ENCODE data around the gene KIFAP3. TPM values are rescaled to one million over a fixed set of nuclear protein-coding genes. Genes with fewer than 3 reads are reported as not detected.
"Not testable (repeated sequence)": the region's sequence is repeated elsewhere in the genome, so short reads cannot be mapped to it uniquely, and the experiment has no call there.

Gene KIFAP3
- polyA plus RNA-seq, result 5.5 TPM

DNA sequence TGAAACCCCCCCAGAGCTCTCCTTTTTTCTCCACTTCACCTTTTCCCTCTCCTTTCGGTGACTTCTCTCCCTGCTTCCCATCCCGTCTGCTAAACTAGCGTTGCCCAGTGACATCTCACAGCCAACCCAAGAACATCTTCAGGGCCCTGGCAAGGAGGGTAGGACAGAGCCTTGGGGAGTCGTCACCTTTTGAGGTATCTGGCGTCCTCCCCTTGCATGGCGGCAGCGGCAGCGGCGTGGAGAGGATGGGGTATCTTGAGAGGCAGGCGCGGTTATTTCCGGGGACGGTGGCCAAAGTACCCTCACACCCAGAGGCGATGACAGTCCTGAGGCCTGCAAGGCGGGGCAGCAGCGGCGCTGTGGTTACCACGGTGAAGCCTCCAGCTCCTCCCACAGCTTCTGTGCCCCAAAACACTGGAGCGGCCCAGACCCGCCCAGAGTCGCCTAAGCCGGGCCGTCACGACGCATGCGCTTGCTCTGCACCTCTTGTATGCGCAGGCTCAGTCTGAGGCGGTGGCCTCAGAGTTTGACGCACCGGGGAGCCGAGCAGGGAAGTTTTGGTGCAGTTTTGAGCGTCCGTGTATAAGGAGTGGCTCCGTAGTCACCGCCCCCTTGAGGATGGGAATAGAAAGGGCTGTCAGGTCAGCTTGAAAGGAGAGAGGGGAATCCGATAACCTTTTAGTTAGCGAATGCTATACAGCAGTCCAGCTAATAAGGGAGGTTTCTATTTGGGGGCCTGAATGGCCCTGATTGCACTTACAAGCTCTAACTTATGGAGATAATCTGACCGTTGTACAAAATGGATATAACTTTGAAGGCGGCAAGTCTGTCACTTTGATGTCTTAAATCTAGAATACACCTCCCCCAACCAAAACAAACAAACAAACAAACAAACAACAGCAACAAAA lies at the start of gene KIFAP3:
TSS of gene KIFAP3 (minus strand) at position 446 of the 908 bp plus-strand sequence. CDS start at position 218, 228 bp downstream.
- H3K4me3 Mint-ChIP-seq, result peak within 1 kb of the TSS; percentile 67 to 96 (median 92)
- H3K36me3 Mint-ChIP-seq, result peaks cover 10% of the 10 kb centered on the region
- H3K9me3 Mint-ChIP-seq, result peaks cover 4 to 12% (median 4%) of the 10 kb centered on the region in 3 donors
- peaks cover 22 to 38% (median 35%) of the 10 kb centered on the region in 3 donors for H3K4me1 Mint-ChIP-seq
- H3K27me3 Mint-ChIP-seq, result no peaks in the 10 kb centered on the region
- H3K27ac Mint-ChIP-seq, result peak within 1 kb of the TSS; percentile 39 to 94 (median 91)

DNA sequence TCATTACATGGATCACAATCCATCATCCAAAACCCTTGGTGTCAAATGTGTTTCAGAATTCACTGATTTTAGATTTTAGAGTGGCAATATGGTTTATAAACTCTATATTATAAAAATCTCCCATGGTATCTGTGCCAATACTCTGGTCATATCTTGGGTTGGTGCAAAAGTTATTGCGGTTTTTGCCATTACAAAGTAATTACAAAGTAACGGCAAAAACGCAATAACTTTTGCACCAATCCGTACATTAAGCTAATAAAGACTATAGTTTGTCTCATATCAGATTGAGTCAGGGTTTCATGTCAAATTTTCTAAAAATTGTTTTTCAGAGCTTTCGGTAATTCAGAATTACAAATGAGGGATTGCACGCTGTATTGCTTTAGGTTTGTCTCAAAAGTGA lies 47.9 kb upstream of the KIFAP3 start:
- Mint-ChIP-seq H3K36me3 (no peaks in the 10 kb centered on the region), H3K4me3 (no peak overlapping the region), H3K4me1 (peaks cover 0 to 3% (median 0%) of the 10 kb centered on the region in 3 donors), H3K27me3 (no peaks in the 10 kb centered on the region), H3K27ac (no peak overlapping the region), H3K9me3 (peaks cover 2 to 7% (median 5%) of the 10 kb centered on the region in 3 donors)

DNA sequence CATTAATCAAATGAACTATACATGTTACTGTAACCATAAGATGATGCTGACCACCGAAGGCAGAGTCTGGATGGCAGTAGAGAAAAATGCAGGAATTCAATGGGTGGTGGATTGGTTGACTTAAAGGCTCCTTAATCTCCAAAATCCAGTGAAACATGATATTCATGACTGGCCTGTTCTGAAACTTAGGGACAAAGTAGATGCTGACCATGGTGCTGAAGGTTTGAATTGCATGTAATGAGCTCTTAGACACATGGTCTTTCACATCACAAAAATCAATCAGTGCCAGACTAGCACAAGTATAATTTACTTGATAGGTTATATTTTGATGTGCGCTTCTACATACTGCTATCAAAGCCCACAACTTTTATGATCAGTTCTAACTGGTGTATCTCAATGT lies 40.4 kb upstream of the KIFAP3 start:
- Mint-ChIP-seq H3K4me1 (peaks cover 0 to 1% (median 0%) of the 10 kb centered on the region in 3 donors), H3K9me3 (peaks cover 2 to 10% (median 5%) of the 10 kb centered on the region in 3 donors), H3K27me3 (peaks cover 7% of the 10 kb centered on the region), H3K4me3 (no peak overlapping the region), H3K36me3 (no peaks in the 10 kb centered on the region), H3K27ac (no peak overlapping the region)

DNA sequence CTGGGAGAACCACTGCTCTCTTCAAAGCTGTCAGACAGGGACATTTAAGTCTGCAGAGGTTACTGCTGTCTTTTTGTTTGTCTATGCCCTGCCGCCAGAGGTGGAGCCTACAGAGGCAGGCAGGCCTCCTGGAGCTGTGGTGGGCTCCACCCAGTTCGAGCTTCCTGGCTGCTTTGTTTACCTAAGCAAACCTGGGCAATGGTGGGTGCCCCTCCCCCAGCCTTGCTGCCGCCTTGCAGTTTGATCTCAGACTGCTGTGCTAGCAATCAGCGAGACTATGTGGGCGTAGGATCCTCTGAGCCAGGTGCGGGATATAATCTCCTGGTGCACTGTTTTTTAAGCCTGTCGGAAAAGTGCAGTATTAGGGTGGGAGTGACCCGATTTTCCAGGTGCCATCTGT lies 38.6 kb upstream of the KIFAP3 start:
- H3K9me3 Mint-ChIP-seq, H3K4me3 Mint-ChIP-seq, H3K36me3 Mint-ChIP-seq, H3K27ac Mint-ChIP-seq, H3K4me1 Mint-ChIP-seq, H3K27me3 Mint-ChIP-seq: not testable (repeated sequence)

DNA sequence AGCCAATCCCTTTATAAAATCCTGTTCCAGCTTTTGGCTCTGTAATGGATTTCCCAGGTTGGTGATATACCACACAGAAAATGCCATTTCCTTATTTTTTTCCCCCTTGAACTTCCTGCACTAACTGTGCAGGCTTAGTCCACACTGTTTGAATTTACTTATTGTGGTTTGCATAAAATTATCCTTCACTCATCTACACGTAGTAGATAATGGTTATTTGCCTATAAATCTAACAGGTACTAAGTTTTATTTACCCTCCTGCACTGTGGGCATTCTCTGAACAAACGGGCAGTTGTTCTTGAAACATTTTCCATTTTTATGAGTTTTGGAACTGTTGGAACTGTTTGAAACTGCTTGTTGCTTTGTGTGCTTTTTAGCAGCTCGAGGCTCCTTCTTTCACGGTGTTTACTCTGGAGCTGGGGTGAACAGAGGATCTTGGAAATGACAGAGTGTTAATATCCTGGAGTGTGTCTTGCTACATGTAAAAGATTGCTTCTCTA lies 23.0 kb upstream of the KIFAP3 start:
- no peak overlapping the region for H3K27ac Mint-ChIP-seq
- peaks cover 0 to 3% (median 0%) of the 10 kb centered on the region in 3 donors for H3K4me1 Mint-ChIP-seq
- H3K27me3 Mint-ChIP-seq, result peaks cover 16% of the 10 kb centered on the region
- no peaks in the 10 kb centered on the region for H3K36me3 Mint-ChIP-seq
- no peak overlapping the region for H3K4me3 Mint-ChIP-seq
- peaks cover 0 to 8% (median 5%) of the 10 kb centered on the region in 3 donors for H3K9me3 Mint-ChIP-seq

DNA sequence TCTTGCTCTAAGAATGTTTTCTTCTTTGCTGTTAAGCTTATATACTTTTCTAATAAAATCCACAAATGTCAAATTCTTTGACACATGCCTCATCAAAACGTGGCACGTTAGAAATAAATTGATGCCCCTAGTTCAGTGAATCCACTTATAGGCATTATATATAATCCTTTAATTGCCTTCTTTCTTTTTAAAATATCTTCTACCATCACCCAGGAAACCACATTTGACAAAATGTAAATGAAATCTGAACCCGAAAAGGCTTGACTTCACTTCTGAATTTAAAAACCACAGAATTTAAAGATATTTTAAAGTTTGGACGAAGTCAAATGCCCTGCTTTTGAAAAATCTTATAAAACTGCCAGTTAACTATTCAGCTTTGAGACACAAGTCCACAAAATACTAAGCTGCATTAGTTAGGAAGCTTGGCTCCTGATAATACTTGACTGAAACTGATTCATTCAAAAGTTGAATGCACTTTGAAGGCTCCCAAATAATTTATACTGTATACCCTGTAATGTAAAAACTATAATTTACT lies 22.4 kb upstream of the KIFAP3 start:
- H3K4me1 Mint-ChIP-seq, result peaks cover 0 to 3% (median 0%) of the 10 kb centered on the region in 3 donors
- no peak overlapping the region for H3K27ac Mint-ChIP-seq
- H3K27me3 Mint-ChIP-seq, result peaks cover 16% of the 10 kb centered on the region
- H3K9me3 Mint-ChIP-seq, result peaks cover 0 to 8% (median 5%) of the 10 kb centered on the region in 3 donors
- H3K36me3 Mint-ChIP-seq, result no peaks in the 10 kb centered on the region
- no peak overlapping the region for H3K4me3 Mint-ChIP-seq

DNA sequence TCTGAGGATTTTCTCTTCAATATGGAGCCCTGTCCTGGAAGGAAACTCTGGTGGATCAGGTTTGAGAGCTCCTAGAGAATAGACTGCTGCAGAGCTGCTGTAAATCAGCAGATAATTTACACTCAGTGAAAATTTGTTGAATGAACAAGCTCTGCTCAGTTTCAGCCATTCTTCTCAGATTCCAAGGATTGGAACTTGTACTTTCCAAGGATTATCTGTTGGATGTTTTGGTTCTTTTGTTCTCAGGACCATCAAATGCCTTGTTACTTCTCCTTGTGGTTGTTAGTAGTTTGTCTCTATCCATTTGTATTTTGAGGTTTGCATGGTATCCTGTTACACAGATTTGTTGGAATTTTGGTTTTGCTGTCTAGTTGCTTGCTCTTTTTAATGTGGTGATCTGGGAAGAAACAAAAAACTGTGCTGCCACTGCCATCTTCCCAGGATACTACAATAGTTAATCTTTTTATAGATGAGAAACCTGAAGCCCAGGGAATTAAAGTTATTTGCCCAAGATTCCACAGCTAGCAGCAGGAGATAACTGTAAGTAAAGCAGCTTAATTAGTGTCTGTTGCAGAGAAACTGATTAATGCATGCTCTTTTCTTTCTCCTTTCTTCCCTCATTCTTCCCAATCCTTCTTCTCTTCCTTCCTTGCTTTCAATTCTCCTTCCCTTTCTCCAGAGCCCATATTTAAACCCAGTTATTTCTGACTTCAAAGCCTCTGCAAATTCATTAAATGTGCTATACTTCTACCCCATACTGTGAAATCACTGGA lies 21.7 kb upstream of the KIFAP3 start:
- H3K27me3 Mint-ChIP-seq, result peaks cover 16% of the 10 kb centered on the region
- H3K27ac Mint-ChIP-seq, result no peak overlapping the region
- peaks cover 0 to 3% (median 0%) of the 10 kb centered on the region in 3 donors for H3K4me1 Mint-ChIP-seq

DNA sequence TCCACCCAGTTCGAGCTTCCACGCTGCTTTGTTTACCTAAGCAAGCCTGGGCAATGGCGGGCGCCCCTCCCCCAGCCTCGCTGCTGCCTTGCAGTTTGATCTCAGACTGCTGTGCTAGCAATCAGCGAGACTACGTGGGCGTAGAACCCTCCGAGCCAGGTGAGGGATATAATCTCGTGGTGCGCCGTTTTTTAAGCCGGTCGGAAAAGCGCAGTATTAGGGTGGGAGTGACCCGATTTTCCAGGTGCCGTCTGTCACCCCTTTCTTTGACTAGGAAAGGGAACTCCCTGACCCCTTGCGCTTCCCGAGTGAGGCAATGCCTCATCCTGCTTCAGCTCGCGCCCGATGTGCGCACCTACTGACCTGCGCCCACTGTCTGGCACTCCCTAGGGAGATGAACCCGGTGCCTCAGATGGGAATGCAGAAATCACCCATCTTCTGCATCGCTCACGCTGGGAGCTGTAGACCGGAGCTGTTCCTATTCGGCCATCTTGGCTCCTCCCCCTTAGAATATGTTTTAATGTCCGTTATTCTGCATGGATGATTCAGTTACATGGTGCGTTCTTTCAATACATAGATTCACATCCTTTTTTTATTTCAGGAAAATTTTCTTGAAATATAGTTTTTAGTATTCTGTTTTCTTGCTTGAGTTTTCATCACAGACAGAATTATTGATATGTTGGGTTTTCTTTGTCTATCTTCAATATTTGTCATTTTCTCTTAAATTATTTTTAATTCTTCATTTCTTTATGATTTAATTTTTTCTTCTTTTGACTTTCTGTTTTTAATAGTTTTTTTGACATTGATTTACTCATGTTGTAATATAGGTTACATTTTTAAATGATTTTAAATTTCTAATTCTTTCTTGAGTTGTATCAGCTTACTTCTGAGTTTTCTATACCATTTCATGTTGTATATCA lies 20.5 kb upstream of the KIFAP3 start:
- not testable (repeated sequence) for H3K4me1 Mint-ChIP-seq, H3K27ac Mint-ChIP-seq, H3K36me3 Mint-ChIP-seq, H3K4me3 Mint-ChIP-seq
- Mint-ChIP-seq H3K27me3 (peaks cover 14% of the 10 kb centered on the region), H3K9me3 (peaks cover 2 to 11% (median 5%) of the 10 kb centered on the region in 3 donors)

More for the DNA sequence above, 21.7 kb upstream of the KIFAP3 start:
- Mint-ChIP-seq H3K9me3 (peaks cover 2 to 11% (median 5%) of the 10 kb centered on the region in 3 donors), H3K4me3 (no peak overlapping the region), H3K36me3 (no peaks in the 10 kb centered on the region)

DNA sequence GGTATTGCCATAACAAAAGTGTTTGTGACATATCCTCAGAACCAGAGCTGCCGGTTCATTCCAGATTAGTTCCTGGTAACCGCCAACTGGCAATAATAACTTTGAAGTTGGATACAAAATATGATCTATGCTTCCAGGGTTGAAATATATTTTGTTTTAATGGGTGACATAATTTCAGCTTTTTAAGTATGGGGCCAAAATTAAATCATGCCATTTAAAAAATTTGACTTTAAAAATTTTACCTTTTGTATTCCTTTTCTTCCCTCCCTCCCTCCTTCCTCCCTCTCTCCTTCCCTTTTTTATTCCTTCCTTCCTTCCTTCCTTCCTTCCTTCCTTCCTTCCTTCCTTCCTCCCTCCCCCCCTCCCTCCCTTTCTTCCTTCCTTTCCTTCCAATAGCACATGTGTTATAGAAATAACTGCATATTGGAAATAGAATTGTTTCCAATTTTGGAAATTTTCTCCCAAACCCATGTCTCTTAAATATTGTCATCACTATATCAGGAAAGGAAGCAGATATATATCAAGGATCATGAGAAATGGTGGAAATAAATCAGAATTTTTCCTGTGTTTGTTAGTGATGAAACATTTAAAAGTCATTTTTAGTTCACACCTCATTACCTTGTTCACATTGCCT lies 12.0 kb upstream of the KIFAP3 start:
- Mint-ChIP-seq H3K27ac (no peak overlapping the region), H3K27me3 (peaks cover 3% of the 10 kb centered on the region), H3K36me3 (no peaks in the 10 kb centered on the region), H3K9me3 (no peaks in the 10 kb centered on the region), H3K4me3 (no peak overlapping the region), H3K4me1 (no peaks in the 10 kb centered on the region)

DNA sequence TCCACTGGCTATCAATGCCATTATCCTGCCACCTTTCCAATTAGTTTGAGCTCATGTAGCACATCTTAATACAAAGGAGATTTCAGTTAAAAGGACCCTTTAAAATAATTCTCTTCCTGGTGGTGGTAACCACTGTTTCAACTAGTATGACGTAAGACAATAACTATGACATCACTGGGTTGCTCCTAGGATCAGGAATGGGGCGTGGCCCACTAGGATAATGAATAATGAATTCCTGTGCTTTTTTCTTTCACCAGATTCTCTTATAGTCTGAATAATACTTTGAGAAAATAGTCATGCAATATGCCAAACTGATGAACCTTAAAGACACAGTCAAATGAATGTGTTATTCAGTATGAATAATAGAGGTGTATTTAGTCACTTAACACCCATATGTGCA lies 10.6 kb upstream of the KIFAP3 start:
- Mint-ChIP-seq H3K9me3 (no peaks in the 10 kb centered on the region), H3K4me3 (no peak overlapping the region), H3K27ac (no peak overlapping the region), H3K4me1 (no peaks in the 10 kb centered on the region), H3K27me3 (peaks cover 3% of the 10 kb centered on the region), H3K36me3 (no peaks in the 10 kb centered on the region)

DNA sequence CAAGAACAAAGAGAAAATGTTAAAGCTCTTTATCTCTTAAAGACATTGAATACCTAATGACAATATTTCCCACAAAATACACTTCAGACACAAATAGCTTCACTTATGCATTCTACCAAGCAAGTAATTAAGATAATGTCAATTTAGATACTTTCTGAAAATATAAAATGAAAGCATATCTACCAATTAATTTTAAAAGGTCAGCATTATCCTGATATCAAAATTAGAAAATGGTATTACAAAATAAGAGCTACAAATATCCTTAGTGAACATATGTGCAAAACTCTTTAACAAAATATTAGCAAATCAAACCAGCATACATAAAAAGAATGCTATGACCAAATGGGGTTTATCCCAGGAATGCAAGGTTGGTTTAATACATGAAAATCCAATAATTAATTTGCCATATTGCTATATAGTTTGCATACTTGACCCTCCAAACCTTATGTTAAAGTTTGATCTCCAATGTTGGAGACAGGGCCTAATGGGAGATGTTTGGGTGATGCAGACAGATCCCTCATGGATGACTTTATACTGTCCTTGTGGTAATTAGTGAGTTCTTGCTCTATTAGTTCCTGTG lies 4.2 kb upstream of the KIFAP3 start:
- Mint-ChIP-seq H3K9me3 (peaks cover 0 to 5% (median 3%) of the 10 kb centered on the region in 3 donors), H3K4me1 (peaks cover 12 to 16% (median 15%) of the 10 kb centered on the region in 3 donors), H3K27ac (no peak overlapping the region), H3K4me3 (no peak overlapping the region), H3K36me3 (peaks cover 3% of the 10 kb centered on the region), H3K27me3 (peaks cover 2% of the 10 kb centered on the region)

DNA sequence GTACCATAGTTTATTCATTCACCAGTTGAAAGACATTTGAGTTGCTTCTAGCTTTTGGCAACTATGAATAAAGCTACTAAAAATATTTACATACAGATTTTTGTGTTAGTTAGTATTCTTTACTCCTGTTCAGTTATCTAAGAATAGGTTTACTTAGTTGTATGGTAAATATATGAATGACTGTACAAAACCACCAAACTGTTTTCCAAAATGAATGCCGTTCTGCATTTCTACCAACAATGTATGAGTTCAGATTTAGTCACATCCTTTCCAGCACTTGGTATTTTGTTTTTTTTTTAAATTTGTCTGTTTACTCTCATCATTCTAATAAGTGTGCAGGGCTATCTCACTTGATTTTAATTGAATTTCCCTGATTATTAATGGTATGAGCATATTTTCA lies 3.4 kb upstream of the KIFAP3 start:
- Mint-ChIP-seq H3K4me1 (peaks cover 15 to 20% (median 16%) of the 10 kb centered on the region in 3 donors), H3K4me3 (no peak overlapping the region), H3K27me3 (peaks cover 2% of the 10 kb centered on the region), H3K27ac (no peak overlapping the region), H3K9me3 (peaks cover 0 to 5% (median 3%) of the 10 kb centered on the region in 3 donors), H3K36me3 (peaks cover 3% of the 10 kb centered on the region)

DNA sequence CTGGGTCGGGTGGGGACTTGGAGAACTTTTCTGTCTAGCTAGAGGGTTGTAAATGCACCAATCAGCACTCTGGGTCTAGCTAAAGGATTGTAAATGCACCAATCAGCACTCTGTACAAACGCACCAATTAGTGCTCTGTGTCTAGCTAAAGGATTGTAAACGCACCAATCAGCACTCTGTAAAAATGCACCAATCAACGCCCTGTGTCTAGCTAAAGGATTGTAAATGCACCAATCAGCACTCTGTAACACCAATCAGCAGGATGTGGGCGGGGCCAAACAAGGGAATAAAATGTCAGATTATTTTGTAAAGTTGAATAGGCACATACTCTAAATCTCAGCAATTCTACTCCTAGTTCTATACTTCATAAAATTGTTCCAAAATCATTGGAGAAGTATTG lies 2.5 kb upstream of the KIFAP3 start:
- not testable (repeated sequence) for H3K27ac Mint-ChIP-seq, H3K27me3 Mint-ChIP-seq, H3K9me3 Mint-ChIP-seq, H3K4me3 Mint-ChIP-seq, H3K36me3 Mint-ChIP-seq
- peaks cover 20 to 24% (median 22%) of the 10 kb centered on the region in 3 donors for H3K4me1 Mint-ChIP-seq
